ENCODE data around the gene DHRS2. TPM values are rescaled to one million over a fixed set of nuclear protein-coding genes. Genes with fewer than 3 reads are reported as not detected.
"Not testable (repeated sequence)": the region's sequence is repeated elsewhere in the genome, so short reads cannot be mapped to it uniquely, and the experiment has no call there.

The DHRS2 gene
- total RNA-seq, 1 experiment from 2014 or later = 16.8 TPM

DNA sequence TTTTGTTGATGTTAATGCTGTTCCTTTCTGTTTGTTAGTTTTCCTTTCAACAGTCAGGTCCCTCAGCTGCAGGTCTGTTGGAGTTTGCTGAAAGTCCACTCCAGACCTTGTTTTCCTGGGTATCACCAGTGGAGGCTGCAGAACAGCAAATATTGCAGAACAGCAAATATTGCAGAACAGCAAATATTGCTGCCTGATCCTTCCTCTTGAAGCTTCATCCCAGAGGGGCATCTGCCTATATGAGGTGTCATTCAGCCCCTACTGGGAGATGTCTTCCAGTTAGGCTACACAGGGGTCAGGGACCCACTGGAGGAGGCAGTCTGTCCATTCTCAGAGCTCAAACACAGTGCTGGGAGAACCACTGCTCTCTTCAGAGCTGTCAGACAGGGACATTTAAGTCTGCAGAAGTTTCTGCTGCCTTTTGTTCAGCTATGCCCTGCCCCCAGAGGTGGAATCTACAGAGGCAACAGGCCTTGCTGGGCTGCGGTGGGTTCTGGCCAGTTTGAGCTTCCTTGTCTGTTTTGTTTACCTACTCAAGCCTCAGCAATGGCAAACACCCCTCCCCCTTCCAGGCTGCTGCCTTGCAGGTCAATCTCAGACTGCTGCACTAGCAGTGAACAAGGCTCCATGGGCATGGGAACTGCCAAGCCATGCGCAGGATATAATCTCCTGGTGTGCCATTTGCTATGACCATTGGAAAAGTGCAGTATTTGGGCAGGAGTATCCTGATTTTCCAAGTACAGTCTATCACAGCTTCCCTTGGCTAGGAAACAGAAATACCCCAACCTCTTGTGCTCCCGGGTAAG is 53.7 kb downstream of the DHRS2 start:
- not testable (repeated sequence) for DNase-seq (ENCODE audit: low read depth)

DNA sequence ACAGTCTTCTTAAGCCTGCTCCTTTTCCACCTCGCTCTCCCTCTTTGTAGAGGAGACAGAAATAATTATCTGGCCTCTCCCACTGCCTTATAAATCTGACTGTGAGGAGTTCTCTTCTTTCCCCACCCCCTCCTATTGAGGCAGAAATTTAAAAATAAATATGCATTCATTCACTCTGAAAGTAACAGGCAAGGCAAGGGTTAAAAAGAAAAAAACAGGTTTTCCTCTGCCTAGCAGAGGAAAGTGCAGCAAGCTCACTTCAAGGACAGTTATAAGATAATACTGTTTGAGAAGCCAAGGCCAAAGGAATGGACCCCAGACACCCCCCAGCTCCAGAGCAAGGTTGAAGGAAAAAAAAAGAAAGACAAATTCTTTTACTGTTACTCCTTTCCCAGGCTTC is 56.3 kb downstream of the DHRS2 start:
- no peak for DNase-seq (ENCODE audit: low read depth)

GRCh38 chr14:23693252-23693775 is 57.1 kb downstream of the DHRS2 start:
- DNase-seq (ENCODE audit: low read depth) = no peak

- DNase-seq (ENCODE audit: low read depth) = peak; percentile 29
Measured at GRCh38 chr14:23694085-23694948, 58.2 kb downstream of the DHRS2 start.

Other genes with a start within 250 kb of the DHRS2 start
- not detected in 2 replicates for gene MYH6, start 228.1 kb upstream of the DHRS2 start, total RNA-seq (2014; rRNA removed; shearing (Covaris generic))
- not detected in 2 replicates for gene MYH7, start 200.7 kb upstream of the DHRS2 start, total RNA-seq (2014; rRNA removed; shearing (Covaris generic))
- gene NGDN, start 166.7 kb upstream of the DHRS2 start, total RNA-seq (2014; rRNA removed; shearing (Covaris generic)) = 37.3 and 46.4 TPM in 2 replicates
- 0.05 TPM in 1 of 2 replicates, not detected in the other for gene ZFHX2, start 84.6 kb upstream of the DHRS2 start, total RNA-seq (2014; rRNA removed; shearing (Covaris generic))
- gene THTPA, start 80.1 kb upstream of the DHRS2 start, total RNA-seq (2014; rRNA removed; shearing (Covaris generic)) = 7.1 and 18.1 TPM in 2 replicates
- 14.7 and 21.3 TPM in 2 replicates for gene AP1G2, start 68.6 kb upstream of the DHRS2 start, total RNA-seq (2014; rRNA removed; shearing (Covaris generic))
- gene JPH4, start 57.6 kb upstream of the DHRS2 start, total RNA-seq (2014; rRNA removed; shearing (Covaris generic)) = 0.10 TPM in 1 of 2 replicates, not detected in the other